Calu3 (cell line): Measurements from ENCODE around the gene AP1S1. TPM values are rescaled to one million over a fixed set of nuclear protein-coding genes. Genes with fewer than 3 reads are reported as not detected.
A peak's percentile ranks its signal among the peaks of the same experiment; 100 is the strongest.

Experiments used
- BruUV-seq: library from RNA; stranded (reverse); fragments of 400-500 nt; replicated peaks from 2 replicates; lab custom pipeline; 2021; lab: Mats Ljungman, UMichigan
- CTCF ChIA-PET: fragments of 300-600 bp; sonication (Branson Sonifier 250); formaldehyde crosslinking; loops from one replicate; lab custom pipeline; 2022; ENCODE audit warnings: antibody characterized with exemption; lab: Charles Lee
- DNase-seq: peaks from one replicate; pipeline ENCODE4 v3.0.0; 2022
- H3K27ac Mint-ChIP-seq: one replicate; pipeline ENCODE4 v1.8.0; 2022; ENCODE audit warnings: mixed read lengths; ENCODE audit not compliant: unreplicated experiment
- H3K27me3 Mint-ChIP-seq: one replicate; pipeline ENCODE4 v1.8.0; 2022; ENCODE audit warnings: mixed read lengths; ENCODE audit not compliant: unreplicated experiment
- H3K36me3 Mint-ChIP-seq: one replicate; pipeline ENCODE4 v1.8.0; 2022; ENCODE audit warnings: mild to moderate bottlenecking, moderate library complexity, mixed read lengths; ENCODE audit not compliant: insufficient read depth, unreplicated experiment
- H3K4me1 Mint-ChIP-seq: one replicate; pipeline ENCODE4 v1.8.0; 2022; ENCODE audit warnings: mild to moderate bottlenecking, low read depth, mixed read lengths; ENCODE audit not compliant: unreplicated experiment
- H3K4me3 Mint-ChIP-seq: one replicate; pipeline ENCODE4 v1.8.0; 2022; ENCODE audit warnings: mild to moderate bottlenecking, low read depth, moderate library complexity, mixed read lengths; ENCODE audit not compliant: unreplicated experiment
- H3K9me3 Mint-ChIP-seq: one replicate; pipeline ENCODE4 v1.8.0; 2022; ENCODE audit warnings: low read depth, mixed read lengths; ENCODE audit not compliant: unreplicated experiment
- CTCF ChIP-seq: fragments of 200-600 bp; IDR thresholded peaks from one replicate; pipeline ENCODE4 v1.8.0; 2022; ENCODE audit warnings: antibody characterized with exemption; ENCODE audit not compliant: unreplicated experiment
- intact Hi-C: fragments of 100-400 bp; cut with micrococcal nuclease; formaldehyde crosslinking; loops from one replicate; pipeline ENCODE4 v1.10.0; 2022; ENCODE audit not compliant: unreplicated experiment
- total RNA-seq: library from RNA; stranded (reverse); gene quantifications from 2 replicates; pipeline ENCODE4 v1.2.3, GENCODE V29; 2022

AP1S1 gene
- total RNA-seq, 1 experiment from 2014 or later = 45.6 TPM

- peaks cover 49% of the 10 kb centered on the region for H3K4me1 Mint-ChIP-seq
- peaks cover 48% of the 10 kb centered on the region for H3K36me3 Mint-ChIP-seq
- H3K9me3 Mint-ChIP-seq = no peaks in the 10 kb centered on the region
- H3K27ac Mint-ChIP-seq = no peak overlapping the region
- H3K4me3 Mint-ChIP-seq = no peak overlapping the region
- CTCF ChIA-PET = interaction anchor here (1.6 kb wide), 1 partner anchor 19 kb away, joined by 3 read pairs; no protein-coding TSS in a partner anchor
- H3K27me3 Mint-ChIP-seq = peaks cover 79% of the 10 kb centered on the region
- intact Hi-C loops = no loop called here
- no TSS peak for BruUV-seq
- DNase-seq = no peak
- no peak for TF ChIP-seq CTCF
Measured at GRCh38 chr7:101167645-101168411, 13.6 kb downstream of the AP1S1 start.

GRCh38 chr7:101168412-101169049 lies 14.3 kb downstream of the AP1S1 start:
- Mint-ChIP-seq H3K9me3 (no peaks in the 10 kb centered on the region), H3K36me3 (peaks cover 45% of the 10 kb centered on the region), H3K27ac (no peak overlapping the region), H3K4me1 (peaks cover 49% of the 10 kb centered on the region), H3K4me3 (no peak overlapping the region), H3K27me3 (peaks cover 86% of the 10 kb centered on the region)
- intact Hi-C loops = no loop called here
- no peak for TF ChIP-seq CTCF
- CTCF ChIA-PET = interaction anchor here (1.6 kb wide), 1 partner anchor 18 kb away, joined by 3 read pairs; no protein-coding TSS in a partner anchor
- DNase-seq = no peak
- no TSS peak for BruUV-seq

- Mint-ChIP-seq H3K4me3 (no peak overlapping the region), H3K4me1 (peaks cover 49% of the 10 kb centered on the region), H3K36me3 (peaks cover 45% of the 10 kb centered on the region), H3K27ac (no peak overlapping the region), H3K27me3 (peaks cover 94% of the 10 kb centered on the region), H3K9me3 (no peaks in the 10 kb centered on the region)
- intact Hi-C loops = no loop called here
- CTCF ChIA-PET = interaction anchor here (1.6 kb wide), 1 partner anchor 17 kb away, joined by 3 read pairs; no protein-coding TSS in a partner anchor
- BruUV-seq = no TSS peak
- no peak for DNase-seq
- TF ChIP-seq CTCF = no peak
Measured at GRCh38 chr7:101169110-101169837, 15.0 kb downstream of the AP1S1 start.

- no TSS peak for BruUV-seq
- peak; percentile 69 for TF ChIP-seq CTCF
- intact Hi-C loops = no loop called here
- Mint-ChIP-seq H3K4me1 (peaks cover 49% of the 10 kb centered on the region), H3K36me3 (peaks cover 37% of the 10 kb centered on the region), H3K27ac (no peak overlapping the region), H3K27me3 (peaks cover 100% of the 10 kb centered on the region), H3K9me3 (no peaks in the 10 kb centered on the region), H3K4me3 (no peak overlapping the region)
- peak; percentile 82 for DNase-seq
- CTCF ChIA-PET = interaction anchor here (0.6 to 1.4 kb wide), 2 partner anchors 26 to 35 kb away, joined by 3 to 5 read pairs; no protein-coding TSS in a partner anchor
Measured at GRCh38 chr7:101169838-101170551, 15.7 kb downstream of the AP1S1 start.
